ENCODE data around the gene TMEM190. TPM values are rescaled to one million over a fixed set of nuclear protein-coding genes. Genes with fewer than 3 reads are reported as not detected.
"Not testable (repeated sequence)": the region's sequence is repeated elsewhere in the genome, so short reads cannot be mapped to it uniquely, and the experiment has no call there.

Gene TMEM190
- not detected in 2 replicates for total RNA-seq

GRCh38 chr19:55376241-55376933, at the start of gene TMEM190:
Gene TMEM190 (plus strand): TSS chr19:55376826. CDS start chr19:55376854, 28 bp downstream.
- no peak for ATAC-seq (ENCODE audit: low read depth)
- intact Hi-C loops (cut with micrococcal nuclease), result no loop called here
- POLR2A ChIA-PET, result no interaction called here
- no peak for DNase-seq
- H3K27ac Mint-ChIP-seq, result no peak within 1 kb of the TSS
- peaks cover 25% of the 10 kb centered on the region for H3K27me3 Mint-ChIP-seq
- peaks cover 6% of the 10 kb centered on the region for H3K4me1 Mint-ChIP-seq
- no peaks in the 10 kb centered on the region for H3K9me3 Mint-ChIP-seq
- no peaks in the 10 kb centered on the region for H3K36me3 Mint-ChIP-seq (ENCODE audit: low read depth)
- no peak for TF ChIP-seq CTCF (IDR thresholded peaks at IDR 0.05)
- CTCF ChIA-PET, result no interaction called here
- no peak within 1 kb of the TSS for H3K4me3 Mint-ChIP-seq

- POLR2A ChIA-PET, result interaction anchor here (0.7 kb wide), 3 partner anchors 74 to 1975 kb away, joined by 3 read pairs; no protein-coding TSS in a partner anchor
- H3K9me3 Mint-ChIP-seq; intact Hi-C loops (cut with micrococcal nuclease); ATAC-seq (ENCODE audit: low read depth); CTCF ChIA-PET; H3K4me1 Mint-ChIP-seq; H3K36me3 Mint-ChIP-seq (ENCODE audit: low read depth); DNase-seq; H3K4me3 Mint-ChIP-seq; H3K27ac Mint-ChIP-seq: not testable (repeated sequence)
- H3K27me3 Mint-ChIP-seq, result peaks cover 17% of the 10 kb centered on the region
These were observed 47.8 kb upstream of the TMEM190 start for GRCh38 chr19:55328774-55329318.

- intact Hi-C loops (cut with micrococcal nuclease); H3K9me3 Mint-ChIP-seq; CTCF ChIA-PET; DNase-seq; ATAC-seq (ENCODE audit: low read depth); H3K36me3 Mint-ChIP-seq (ENCODE audit: low read depth); H3K4me1 Mint-ChIP-seq; H3K4me3 Mint-ChIP-seq; H3K27ac Mint-ChIP-seq: not testable (repeated sequence)
- peaks cover 18% of the 10 kb centered on the region for H3K27me3 Mint-ChIP-seq
- POLR2A ChIA-PET, result interaction anchor here (0.7 kb wide), 2 partner anchors 258 to 1974 kb away, joined by 3 read pairs; no protein-coding TSS in a partner anchor
These were observed 46.8 kb upstream of the TMEM190 start for GRCh38 chr19:55329791-55330190.

- intact Hi-C loops (cut with micrococcal nuclease), result no loop called here
- no peak for ATAC-seq (ENCODE audit: low read depth)
- Mint-ChIP-seq H3K36me3 (ENCODE audit: low read depth) (no peaks in the 10 kb centered on the region), H3K9me3 (no peaks in the 10 kb centered on the region), H3K27me3 (peaks cover 16% of the 10 kb centered on the region), H3K4me3 (no peak overlapping the region), H3K27ac (no peak overlapping the region), H3K4me1 (peaks cover 8% of the 10 kb centered on the region)
- TF ChIP-seq CTCF (IDR thresholded peaks at IDR 0.05), result no peak
- DNase-seq, result no peak
- ChIA-PET CTCF (no interaction called here), POLR2A (no interaction called here)
These were observed 42.8 kb upstream of the TMEM190 start for GRCh38 chr19:55333870-55334269.

GRCh38 chr19:55336101-55336500, 40.5 kb upstream of the TMEM190 start:
- peaks cover 26% of the 10 kb centered on the region for H3K4me1 Mint-ChIP-seq
- ChIA-PET POLR2A (interaction anchor here (0.7 kb wide), 1 partner anchor 55 kb away, joined by 3 read pairs; no protein-coding TSS in a partner anchor), CTCF (no interaction called here)
- no peak overlapping the region for H3K27ac Mint-ChIP-seq
- peaks cover 3% of the 10 kb centered on the region for H3K36me3 Mint-ChIP-seq (ENCODE audit: low read depth)
- H3K4me3 Mint-ChIP-seq, result no peak overlapping the region
- H3K27me3 Mint-ChIP-seq, result peaks cover 15% of the 10 kb centered on the region
- DNase-seq, result no peak
- no peak for ATAC-seq (ENCODE audit: low read depth)
- H3K9me3 Mint-ChIP-seq, result no peaks in the 10 kb centered on the region
- intact Hi-C loops (cut with micrococcal nuclease), result no loop called here
- TF ChIP-seq CTCF (IDR thresholded peaks at IDR 0.05), result no peak

Measured in activated B cell treated with CpG ODN at 0.5 μM for 24 hours (primary cell).